ENCODE data around the gene PRKN. TPM values are rescaled to one million over a fixed set of nuclear protein-coding genes. Genes with fewer than 3 reads are reported as not detected.

The PRKN gene
- total and polyA plus RNA-seq, 9 donors: 3.0 to 15.0 (median 9.2) TPM

DNA sequence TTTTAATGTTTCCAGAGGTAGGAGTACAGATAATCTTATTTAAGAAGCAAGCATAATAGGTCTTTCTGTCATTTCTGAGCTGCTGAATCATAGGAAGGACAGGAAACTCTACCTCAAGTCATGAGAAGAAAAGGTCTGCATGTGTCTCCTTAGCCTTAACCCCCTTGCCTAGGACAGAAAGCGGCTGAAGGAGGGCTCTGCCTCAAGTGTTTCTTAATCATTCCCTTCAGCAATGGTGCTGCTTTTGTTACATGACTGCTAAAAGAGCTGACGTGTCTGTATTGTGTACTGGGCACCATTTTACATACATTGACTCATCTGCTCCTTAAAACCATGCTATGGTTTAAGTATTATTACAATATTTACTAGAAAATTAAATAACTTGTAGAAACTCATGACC lies 889.7 kb downstream of the PRKN start:
- intact Hi-C loops (cut with DNase I): no loop called here
- Histone ChIP-seq H3K4me1 (ENCODE audit: insufficient read depth) (no peaks in the 10 kb centered on the region), H3K27me3 (no peaks in the 10 kb centered on the region), H3K27ac (no peak overlapping the region), H3K36me3 (no peaks in the 10 kb centered on the region), H3K9me3 (no peaks in the 10 kb centered on the region), H3K4me3 (no peak overlapping the region)
- WGBS, 3 donors: 63 to 74% (median 70%) methylated on average over 2 of the region's 2 CpGs
- TF ChIP-seq POLR2A (IDR thresholded peaks at IDR 0.05): no peak
- TF ChIP-seq, protein P1, sequence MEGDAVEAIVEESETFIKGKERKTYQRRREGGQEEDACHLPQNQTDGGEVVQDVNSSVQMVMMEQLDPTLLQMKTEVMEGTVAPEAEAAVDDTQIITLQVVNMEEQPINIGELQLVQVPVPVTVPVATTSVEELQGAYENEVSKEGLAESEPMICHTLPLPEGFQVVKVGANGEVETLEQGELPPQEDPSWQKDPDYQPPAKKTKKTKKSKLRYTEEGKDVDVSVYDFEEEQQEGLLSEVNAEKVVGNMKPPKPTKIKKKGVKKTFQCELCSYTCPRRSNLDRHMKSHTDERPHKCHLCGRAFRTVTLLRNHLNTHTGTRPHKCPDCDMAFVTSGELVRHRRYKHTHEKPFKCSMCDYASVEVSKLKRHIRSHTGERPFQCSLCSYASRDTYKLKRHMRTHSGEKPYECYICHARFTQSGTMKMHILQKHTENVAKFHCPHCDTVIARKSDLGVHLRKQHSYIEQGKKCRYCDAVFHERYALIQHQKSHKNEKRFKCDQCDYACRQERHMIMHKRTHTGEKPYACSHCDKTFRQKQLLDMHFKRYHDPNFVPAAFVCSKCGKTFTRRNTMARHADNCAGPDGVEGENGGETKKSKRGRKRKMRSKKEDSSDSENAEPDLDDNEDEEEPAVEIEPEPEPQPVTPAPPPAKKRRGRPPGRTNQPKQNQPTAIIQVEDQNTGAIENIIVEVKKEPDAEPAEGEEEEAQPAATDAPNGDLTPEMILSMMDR (IDR thresholded peaks at IDR 0.05): no peak
- TF ChIP-seq EP300 (IDR thresholded peaks at IDR 0.05): no peak
- DNase-seq: no peak

DNA sequence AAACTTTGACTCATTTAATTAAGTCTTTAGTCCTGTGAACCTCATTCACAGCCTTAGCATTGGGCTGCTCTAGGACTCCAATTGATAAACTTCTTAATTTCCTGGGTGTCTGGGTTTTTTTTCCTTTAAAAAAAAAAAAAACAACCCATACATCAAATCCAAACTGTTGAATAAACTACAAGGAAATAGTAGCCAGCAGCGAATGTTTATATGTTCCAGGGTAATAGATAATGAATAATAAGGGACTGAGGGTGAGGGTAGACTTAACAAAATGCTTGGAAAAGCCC lies 890.2 kb downstream of the PRKN start:
- H3K4me1 ChIP-seq (ENCODE audit: insufficient read depth): no peaks in the 10 kb centered on the region
- no peaks in the 10 kb centered on the region for H3K9me3 ChIP-seq
- DNase-seq: no peak
- intact Hi-C loops (cut with DNase I): no loop called here
- WGBS, 3 donors: 15 to 21% (median 20%) methylated on average over 1 of the region's 1 CpG
- no peaks in the 10 kb centered on the region for H3K36me3 ChIP-seq
- no peaks in the 10 kb centered on the region for H3K27me3 ChIP-seq
- no peak overlapping the region for H3K4me3 ChIP-seq
- H3K27ac ChIP-seq: no peak overlapping the region
- TF ChIP-seq POLR2A (IDR thresholded peaks at IDR 0.05) (no peak), EP300 (IDR thresholded peaks at IDR 0.05) (no peak)
- TF ChIP-seq, protein P1 (IDR thresholded peaks at IDR 0.05): no peak

DNA sequence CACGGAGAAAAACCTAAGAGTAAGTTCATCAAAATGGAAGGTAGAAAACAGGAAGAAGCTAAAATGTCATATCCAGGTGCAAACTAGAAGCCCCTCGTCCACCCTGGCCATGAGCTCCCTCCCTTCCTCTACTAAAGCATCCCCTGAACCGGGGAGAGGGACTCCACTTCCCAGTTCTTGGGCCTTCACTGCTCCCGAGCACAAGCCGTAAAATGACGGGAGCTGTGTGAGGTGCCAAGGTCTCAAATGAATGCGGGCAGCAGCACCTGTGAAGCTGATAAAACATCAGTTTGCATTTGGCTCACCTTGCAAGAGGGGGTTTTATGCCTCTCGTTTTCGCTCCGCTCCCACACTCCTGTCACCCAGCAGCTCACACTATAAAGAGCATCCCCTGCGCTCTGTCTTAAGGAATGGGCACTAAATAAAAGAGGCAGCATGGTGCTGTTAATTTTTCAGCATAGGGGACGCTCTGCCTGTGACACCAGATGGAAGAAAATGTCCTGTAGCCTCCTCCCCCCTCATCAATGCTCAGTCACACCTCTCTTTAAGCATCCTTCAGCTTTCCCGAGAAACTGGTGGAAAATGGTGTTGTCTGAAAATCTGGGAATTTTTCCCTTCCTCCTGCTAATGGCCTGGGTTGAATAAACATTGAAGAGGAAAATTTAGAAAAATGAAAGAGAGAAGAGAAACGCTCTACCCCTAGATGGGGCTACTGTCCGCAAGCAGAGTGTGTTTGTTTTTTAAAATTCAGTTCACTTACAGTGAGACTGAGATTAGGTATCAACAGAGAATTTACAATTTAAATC lies 890.7 kb downstream of the PRKN start:
- H3K27ac ChIP-seq: no peak overlapping the region
- intact Hi-C loops (cut with DNase I): no loop called here
- WGBS, 3 donors: 75 to 77% (median 76%) methylated on average over 15 of the region's 15 CpGs
- H3K4me3 ChIP-seq: no peak overlapping the region
- no peaks in the 10 kb centered on the region for H3K27me3 ChIP-seq
- no peak for DNase-seq
- TF ChIP-seq, protein P1 (IDR thresholded peaks at IDR 0.05): peak in 1 of 3 donors; percentile 12
- no peak for TF ChIP-seq EP300 (IDR thresholded peaks at IDR 0.05)
- H3K4me1 ChIP-seq (ENCODE audit: insufficient read depth): no peaks in the 10 kb centered on the region
- no peaks in the 10 kb centered on the region for H3K9me3 ChIP-seq
- H3K36me3 ChIP-seq: no peaks in the 10 kb centered on the region

DNA sequence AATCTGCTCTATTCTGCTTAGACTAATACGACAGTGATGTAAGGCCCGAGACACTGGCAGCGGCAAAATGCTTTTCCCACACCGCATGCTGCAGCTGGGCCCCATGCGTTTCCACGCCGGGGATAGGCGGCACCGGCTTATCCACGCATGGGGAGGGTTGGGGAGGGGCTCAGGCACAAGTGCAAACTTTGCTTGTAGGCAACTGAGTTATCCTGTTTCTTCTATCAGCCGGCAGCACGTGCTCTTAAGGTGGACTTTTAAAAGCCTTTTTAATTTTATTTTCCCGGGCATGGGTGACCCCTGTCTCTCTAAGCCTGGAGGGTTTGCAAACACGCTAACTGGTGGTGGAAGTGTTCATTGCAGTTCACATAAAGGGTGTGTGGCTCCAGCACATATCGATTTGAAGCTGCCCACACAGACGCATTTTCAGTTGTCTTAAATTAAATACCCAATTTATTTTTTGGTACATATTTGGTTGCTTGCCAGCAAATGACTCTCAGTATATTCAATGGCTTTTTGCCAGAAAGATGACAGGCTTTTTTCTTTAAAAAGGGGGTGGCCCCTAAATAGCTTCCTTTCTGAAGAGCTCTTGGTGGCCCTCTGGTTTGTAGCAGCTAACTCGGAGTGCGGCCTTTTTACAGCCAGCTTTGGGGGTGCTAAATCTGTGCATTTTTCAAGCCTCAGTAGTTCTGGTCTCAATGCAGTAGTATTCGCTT lies 891.9 kb downstream of the PRKN start:
- intact Hi-C loops (cut with DNase I): no loop called here
- no peaks in the 10 kb centered on the region for H3K4me1 ChIP-seq (ENCODE audit: insufficient read depth)
- no peaks in the 10 kb centered on the region for H3K36me3 ChIP-seq
- no peaks in the 10 kb centered on the region for H3K27me3 ChIP-seq
- no peak overlapping the region for H3K27ac ChIP-seq
- no peak for DNase-seq
- H3K9me3 ChIP-seq: no peaks in the 10 kb centered on the region
- no peak overlapping the region for H3K4me3 ChIP-seq
- WGBS, 3 donors: 60 to 75% (median 68%) methylated on average over 19 of the region's 19 CpGs
- no peak for TF ChIP-seq POLR2A (IDR thresholded peaks at IDR 0.05)
- no peak for TF ChIP-seq EP300 (IDR thresholded peaks at IDR 0.05)
- TF ChIP-seq, protein P1 (IDR thresholded peaks at IDR 0.05): no peak
